ENCODE results near the gene BEND5.

Gene BEND5

GRCh38 chr1:48680411-48681035, 96.2 kb downstream of the BEND5 start:
- DNase-seq (ENCODE audit: low read depth): no peak

- no peak for DNase-seq (ENCODE audit: low read depth)
These were observed 96.8 kb downstream of the BEND5 start for GRCh38 chr1:48679859-48680258.

GRCh38 chr1:48678710-48679505, 97.8 kb downstream of the BEND5 start:
- DNase-seq (ENCODE audit: low read depth): no peak
